ENCODE measurements around the gene GTF2A1.

The GTF2A1 gene

DNA sequence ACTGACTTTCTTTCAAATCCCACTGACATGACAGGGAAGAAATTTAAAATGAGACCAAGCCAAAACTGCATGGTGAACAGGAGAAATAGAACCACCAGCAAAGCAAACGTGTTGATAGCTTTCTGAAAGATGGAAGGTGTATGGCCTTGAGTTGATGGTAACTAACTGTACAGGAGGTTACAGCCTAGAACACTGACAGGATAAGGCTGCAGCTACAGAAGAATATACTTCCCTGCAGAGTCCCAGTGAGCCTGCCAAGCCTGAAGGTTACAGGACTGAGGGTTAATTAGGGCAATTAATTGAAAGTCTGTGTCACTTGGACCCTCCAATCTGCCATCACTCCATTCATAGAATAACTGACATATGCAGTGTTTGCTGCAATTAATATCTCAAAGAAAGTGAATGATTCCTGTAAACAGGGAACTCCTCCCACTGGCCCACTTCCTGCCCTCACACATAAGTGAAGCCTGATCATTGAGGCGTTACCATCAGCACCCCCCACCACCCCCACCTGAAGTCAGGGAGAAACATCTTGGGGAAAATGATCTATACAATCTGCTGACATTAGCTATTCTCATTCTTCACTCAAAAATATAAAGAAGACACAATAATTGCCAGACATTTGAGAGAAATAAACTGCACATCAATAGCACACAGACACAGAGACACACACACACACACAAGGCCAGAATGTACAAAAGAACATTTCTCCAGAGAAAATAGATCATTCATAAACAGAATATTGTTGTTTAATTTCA, 73.4 kb downstream of the GTF2A1 start:
- Histone ChIP-seq H3K4me1 (ENCODE audit: control insufficient read depth, insufficient read depth, low read length) (no peaks in the 10 kb centered on the region), H3K27ac (ENCODE audit: low read depth, low read length) (no peak overlapping the region), H3K27me3 (ENCODE audit: control insufficient read depth, insufficient read depth, low read length) (no peaks in the 10 kb centered on the region), H3K9ac (ENCODE audit: low read length) (no peak overlapping the region), H3K36me3 (ENCODE audit: control insufficient read depth, insufficient read depth, low read length) (no peaks in the 10 kb centered on the region), H3K4me3 (ENCODE audit: low read length) (no peak overlapping the region)

DNA sequence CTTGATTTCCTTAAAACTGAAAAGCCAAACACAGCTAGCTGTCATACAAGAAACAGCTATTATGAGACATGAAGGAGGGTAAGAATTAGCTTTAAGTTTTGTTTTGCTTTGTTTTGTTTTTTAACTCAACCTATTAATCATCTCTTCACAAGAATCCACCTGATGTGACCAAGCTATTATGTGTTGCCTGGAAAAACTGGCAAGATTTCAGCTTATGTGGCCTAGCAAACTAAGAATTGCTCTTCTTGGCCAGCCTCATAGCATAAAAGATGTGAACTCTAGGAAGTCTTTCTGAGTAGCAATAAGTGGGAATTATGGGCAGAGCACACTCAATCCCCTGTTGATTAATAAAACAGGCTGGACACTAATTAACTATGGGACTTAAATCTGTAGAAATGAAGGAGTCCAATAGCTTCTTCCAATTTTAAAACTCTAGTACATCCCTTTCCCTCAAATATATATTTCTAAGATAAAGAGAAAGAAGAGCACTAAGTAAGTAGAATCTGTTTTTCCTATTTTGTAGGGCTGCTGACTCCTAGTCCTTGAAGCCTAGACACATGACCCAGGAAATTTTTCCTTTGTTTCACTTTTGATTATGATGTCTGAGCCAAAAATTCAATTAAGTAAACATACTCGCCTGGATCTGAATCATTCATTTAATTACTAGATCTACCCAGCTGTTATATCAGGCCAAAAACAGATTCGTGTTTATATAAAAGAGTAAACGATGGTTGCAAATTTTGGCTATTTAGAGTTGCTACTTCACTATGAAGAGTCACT, 75.7 kb downstream of the GTF2A1 start:
- H3K9ac ChIP-seq (ENCODE audit: low read length), result no peak overlapping the region
- no peak overlapping the region for H3K4me3 ChIP-seq (ENCODE audit: low read length)
- H3K4me1 ChIP-seq (ENCODE audit: control insufficient read depth, insufficient read depth, low read length), result no peaks in the 10 kb centered on the region
- H3K36me3 ChIP-seq (ENCODE audit: control insufficient read depth, insufficient read depth, low read length), result no peaks in the 10 kb centered on the region
- no peak overlapping the region for H3K27ac ChIP-seq (ENCODE audit: low read depth, low read length)
- H3K27me3 ChIP-seq (ENCODE audit: control insufficient read depth, insufficient read depth, low read length), result no peaks in the 10 kb centered on the region

DNA sequence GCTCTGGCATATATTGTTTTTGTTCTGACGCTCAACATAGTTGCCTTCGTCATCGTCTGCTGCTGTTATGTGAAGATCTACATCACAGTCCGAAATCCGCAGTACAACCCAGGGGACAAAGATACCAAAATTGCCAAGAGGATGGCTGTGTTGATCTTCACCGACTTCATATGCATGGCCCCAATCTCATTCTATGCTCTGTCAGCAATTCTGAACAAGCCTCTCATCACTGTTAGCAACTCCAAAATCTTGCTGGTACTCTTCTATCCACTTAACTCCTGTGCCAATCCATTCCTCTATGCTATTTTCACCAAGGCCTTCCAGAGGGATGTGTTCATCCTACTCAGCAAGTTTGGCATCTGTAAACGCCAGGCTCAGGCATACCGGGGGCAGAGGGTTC, 77.0 kb downstream of the GTF2A1 start:
- no peaks in the 10 kb centered on the region for H3K36me3 ChIP-seq (ENCODE audit: control insufficient read depth, insufficient read depth, low read length)
- H3K9ac ChIP-seq (ENCODE audit: low read length), result no peak overlapping the region
- no peaks in the 10 kb centered on the region for H3K4me1 ChIP-seq (ENCODE audit: control insufficient read depth, insufficient read depth, low read length)
- H3K27ac ChIP-seq (ENCODE audit: low read depth, low read length), result no peak overlapping the region
- H3K27me3 ChIP-seq (ENCODE audit: control insufficient read depth, insufficient read depth, low read length), result no peaks in the 10 kb centered on the region
- no peak overlapping the region for H3K4me3 ChIP-seq (ENCODE audit: low read length)

DNA sequence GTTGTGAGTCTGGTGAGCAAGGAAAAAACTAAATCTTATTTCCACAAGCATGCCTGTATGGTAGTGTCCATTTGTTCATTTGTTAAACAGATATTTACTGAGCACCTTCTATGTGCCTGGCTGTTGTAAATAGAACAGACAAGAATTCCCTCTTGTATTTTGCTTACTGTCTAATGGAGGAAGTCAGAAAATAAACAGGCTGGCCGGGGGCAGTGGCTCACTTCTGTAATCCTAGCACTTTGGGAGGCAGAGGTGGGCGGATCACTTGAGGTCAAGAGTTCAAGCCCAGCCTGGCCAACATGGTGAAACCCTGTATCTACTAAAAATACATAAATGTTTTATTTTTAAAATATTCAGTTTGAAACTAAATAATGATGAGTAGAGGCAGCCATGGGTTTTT, 79.3 kb downstream of the GTF2A1 start:
- Histone ChIP-seq H3K36me3 (ENCODE audit: control insufficient read depth, insufficient read depth, low read length) (no peaks in the 10 kb centered on the region), H3K27me3 (ENCODE audit: control insufficient read depth, insufficient read depth, low read length) (no peaks in the 10 kb centered on the region), H3K27ac (ENCODE audit: low read depth, low read length) (no peak overlapping the region), H3K9ac (ENCODE audit: low read length) (no peak overlapping the region), H3K4me3 (ENCODE audit: low read length) (no peak overlapping the region), H3K4me1 (ENCODE audit: control insufficient read depth, insufficient read depth, low read length) (no peaks in the 10 kb centered on the region)

DNA sequence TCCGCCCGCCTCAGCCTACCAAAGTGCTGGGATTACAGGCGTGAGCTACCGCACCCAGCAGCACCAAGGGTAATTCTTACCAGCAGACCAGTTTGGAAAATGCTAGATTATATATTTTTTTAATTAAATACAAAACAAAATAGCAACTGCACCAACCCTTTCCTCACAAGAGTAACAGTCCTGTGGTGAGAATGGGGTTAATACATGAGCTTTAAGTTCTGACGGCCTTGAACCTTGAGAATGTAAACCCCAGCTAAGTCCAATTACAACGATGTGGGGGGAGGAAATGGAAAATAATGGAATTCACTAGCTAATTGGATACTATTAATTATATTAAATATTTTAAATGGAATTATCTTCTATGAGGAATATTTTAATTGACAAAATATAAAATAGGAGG, 82.3 kb downstream of the GTF2A1 start:
- H3K4me3 ChIP-seq (ENCODE audit: low read length), result no peak overlapping the region
- no peak overlapping the region for H3K9ac ChIP-seq (ENCODE audit: low read length)
- H3K27ac ChIP-seq (ENCODE audit: low read depth, low read length), result no peak overlapping the region
- H3K27me3 ChIP-seq (ENCODE audit: control insufficient read depth, insufficient read depth, low read length), result no peaks in the 10 kb centered on the region
- no peaks in the 10 kb centered on the region for H3K36me3 ChIP-seq (ENCODE audit: control insufficient read depth, insufficient read depth, low read length)
- no peaks in the 10 kb centered on the region for H3K4me1 ChIP-seq (ENCODE audit: control insufficient read depth, insufficient read depth, low read length)

DNA sequence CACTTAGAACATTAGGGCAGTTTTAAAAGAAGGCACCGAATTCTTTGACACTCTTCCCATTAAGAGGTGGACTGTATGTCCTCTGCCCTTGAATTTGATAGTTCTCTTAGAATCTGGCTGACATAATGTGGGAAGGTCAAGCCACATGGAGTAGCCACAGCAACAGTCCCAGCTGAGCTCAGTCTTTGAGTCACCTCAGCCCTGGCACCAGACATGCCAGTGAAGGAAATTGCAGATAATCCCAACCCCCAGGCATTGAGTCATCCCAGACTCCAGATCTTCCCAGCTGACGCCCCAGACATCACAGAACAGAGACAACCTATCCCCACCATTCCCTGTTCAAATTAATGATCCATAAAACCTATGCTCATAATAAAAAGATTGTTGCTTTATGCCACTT, 83.4 kb downstream of the GTF2A1 start:
- no peaks in the 10 kb centered on the region for H3K36me3 ChIP-seq (ENCODE audit: control insufficient read depth, insufficient read depth, low read length)
- H3K9ac ChIP-seq (ENCODE audit: low read length), result no peak overlapping the region
- no peaks in the 10 kb centered on the region for H3K4me1 ChIP-seq (ENCODE audit: control insufficient read depth, insufficient read depth, low read length)
- no peak overlapping the region for H3K4me3 ChIP-seq (ENCODE audit: low read length)
- no peak overlapping the region for H3K27ac ChIP-seq (ENCODE audit: low read depth, low read length)
- H3K27me3 ChIP-seq (ENCODE audit: control insufficient read depth, insufficient read depth, low read length), result no peaks in the 10 kb centered on the region

DNA sequence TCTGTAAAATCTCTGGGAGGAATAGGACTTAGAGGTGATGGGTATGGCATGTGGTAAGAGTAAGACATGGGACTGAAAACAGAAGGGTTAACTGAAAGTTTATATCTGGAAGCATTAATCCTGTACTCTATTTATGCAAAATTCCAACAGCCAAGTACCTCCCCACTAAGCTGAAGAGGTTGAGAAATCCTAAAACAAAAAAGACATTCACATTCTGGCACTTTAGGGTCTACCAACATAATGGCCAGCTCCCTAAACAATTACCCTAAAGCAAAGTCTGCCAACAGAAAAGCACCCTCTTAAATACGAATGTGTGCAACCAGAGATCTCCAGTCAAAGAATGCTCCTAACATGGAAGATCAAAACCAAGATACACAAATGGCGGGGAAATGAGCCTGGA, 87.4 kb downstream of the GTF2A1 start:
- no peak overlapping the region for H3K27ac ChIP-seq (ENCODE audit: low read depth, low read length)
- no peaks in the 10 kb centered on the region for H3K36me3 ChIP-seq (ENCODE audit: control insufficient read depth, insufficient read depth, low read length)
- no peak overlapping the region for H3K4me3 ChIP-seq (ENCODE audit: low read length)
- H3K27me3 ChIP-seq (ENCODE audit: control insufficient read depth, insufficient read depth, low read length), result no peaks in the 10 kb centered on the region
- no peaks in the 10 kb centered on the region for H3K4me1 ChIP-seq (ENCODE audit: control insufficient read depth, insufficient read depth, low read length)
- no peak overlapping the region for H3K9ac ChIP-seq (ENCODE audit: low read length)

DNA sequence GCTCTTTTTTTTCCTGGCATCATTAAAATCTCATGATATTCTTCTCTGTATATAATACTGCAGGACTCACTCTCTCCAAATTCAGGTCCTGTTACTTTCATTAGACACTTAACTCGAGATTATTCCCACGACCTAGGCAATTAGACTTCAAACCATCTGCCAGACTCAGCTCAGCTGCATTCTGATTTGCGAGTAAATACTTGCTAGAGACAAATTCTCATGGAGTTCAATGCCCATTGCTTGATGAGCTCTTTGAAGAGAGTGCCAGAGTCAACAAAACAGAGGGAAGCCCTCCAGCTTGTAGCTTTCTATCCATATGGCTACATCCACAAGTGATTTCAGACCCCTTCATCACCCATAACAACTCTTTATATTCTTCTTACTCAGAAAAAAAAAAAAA, 88.3 kb downstream of the GTF2A1 start:
- Histone ChIP-seq H3K27ac (ENCODE audit: low read depth, low read length) (no peak overlapping the region), H3K4me3 (ENCODE audit: low read length) (no peak overlapping the region), H3K9ac (ENCODE audit: low read length) (no peak overlapping the region), H3K27me3 (ENCODE audit: control insufficient read depth, insufficient read depth, low read length) (no peaks in the 10 kb centered on the region), H3K4me1 (ENCODE audit: control insufficient read depth, insufficient read depth, low read length) (no peaks in the 10 kb centered on the region), H3K36me3 (ENCODE audit: control insufficient read depth, insufficient read depth, low read length) (no peaks in the 10 kb centered on the region)

DNA sequence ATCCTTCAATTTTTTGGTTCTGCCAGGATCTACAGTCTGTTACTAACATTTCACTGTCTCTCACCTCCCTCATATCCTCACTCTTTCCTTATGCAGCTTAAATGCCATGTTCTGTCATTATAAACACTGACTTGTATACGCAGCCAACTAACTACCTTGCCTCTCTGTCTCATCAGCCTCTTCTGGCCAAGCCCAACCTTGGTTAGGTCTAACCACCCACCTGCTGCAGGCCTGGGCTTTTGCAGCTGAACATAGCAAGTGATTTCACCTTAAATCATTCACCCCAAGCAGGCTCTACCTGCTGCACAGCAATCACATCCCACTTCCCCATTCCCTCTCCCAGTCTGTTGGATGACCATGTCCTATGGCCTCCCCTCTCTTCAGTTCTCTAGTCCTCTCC, 91.5 kb downstream of the GTF2A1 start:
- Histone ChIP-seq H3K9ac (ENCODE audit: low read length) (no peak overlapping the region), H3K36me3 (ENCODE audit: control insufficient read depth, insufficient read depth, low read length) (no peaks in the 10 kb centered on the region), H3K27ac (ENCODE audit: low read depth, low read length) (no peak overlapping the region), H3K27me3 (ENCODE audit: control insufficient read depth, insufficient read depth, low read length) (no peaks in the 10 kb centered on the region), H3K4me3 (ENCODE audit: low read length) (no peak overlapping the region), H3K4me1 (ENCODE audit: control insufficient read depth, insufficient read depth, low read length) (no peaks in the 10 kb centered on the region)

DNA sequence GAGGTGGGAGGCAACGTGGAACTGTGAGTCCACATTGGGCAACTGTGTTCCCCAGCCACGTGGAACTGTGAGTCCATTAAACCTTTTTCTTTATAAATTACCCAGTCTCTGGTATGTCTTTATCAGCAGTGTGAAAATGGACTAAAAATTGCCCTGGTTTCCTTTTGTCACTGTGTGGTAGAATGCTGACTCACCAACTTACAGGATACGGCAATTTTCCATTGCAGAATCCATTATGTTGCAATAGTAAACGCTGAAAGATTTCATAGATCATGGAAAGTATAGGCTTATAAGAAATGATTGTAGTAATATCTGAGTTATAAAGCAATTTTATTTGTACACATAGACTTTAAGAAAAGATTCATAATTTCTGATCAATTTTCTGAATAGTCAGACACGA, 93.0 kb downstream of the GTF2A1 start:
- Histone ChIP-seq H3K4me3 (ENCODE audit: low read length) (no peak overlapping the region), H3K27me3 (ENCODE audit: control insufficient read depth, insufficient read depth, low read length) (no peaks in the 10 kb centered on the region), H3K27ac (ENCODE audit: low read depth, low read length) (no peak overlapping the region), H3K4me1 (ENCODE audit: control insufficient read depth, insufficient read depth, low read length) (no peaks in the 10 kb centered on the region), H3K36me3 (ENCODE audit: control insufficient read depth, insufficient read depth, low read length) (no peaks in the 10 kb centered on the region), H3K9ac (ENCODE audit: low read length) (no peak overlapping the region)

DNA sequence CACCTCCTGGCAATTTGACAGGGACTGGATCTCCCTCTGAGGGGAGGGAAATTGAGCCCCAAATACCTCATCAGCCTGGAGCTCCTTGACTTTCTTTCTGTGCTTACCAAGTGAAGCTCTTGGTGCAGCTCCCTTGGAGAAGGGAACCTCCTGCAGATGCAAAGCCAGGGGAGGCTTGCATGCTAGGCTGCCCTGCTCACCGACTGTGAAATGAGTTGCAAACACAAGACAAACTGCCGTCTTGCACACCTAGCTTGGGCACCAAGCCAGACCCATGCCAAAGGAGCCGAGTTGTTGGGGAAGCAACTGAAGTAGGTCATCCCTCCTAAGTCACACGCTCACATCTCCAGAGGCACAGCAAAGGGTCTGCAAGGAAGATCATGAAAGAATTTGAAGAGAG, 95.2 kb downstream of the GTF2A1 start:
- no peak overlapping the region for H3K9ac ChIP-seq (ENCODE audit: low read length)
- H3K27me3 ChIP-seq (ENCODE audit: control insufficient read depth, insufficient read depth, low read length), result no peaks in the 10 kb centered on the region
- H3K4me3 ChIP-seq (ENCODE audit: low read length), result no peak overlapping the region
- no peaks in the 10 kb centered on the region for H3K36me3 ChIP-seq (ENCODE audit: control insufficient read depth, insufficient read depth, low read length)
- no peak overlapping the region for H3K27ac ChIP-seq (ENCODE audit: low read depth, low read length)
- H3K4me1 ChIP-seq (ENCODE audit: control insufficient read depth, insufficient read depth, low read length), result no peaks in the 10 kb centered on the region
